GM21390 (cell line): Measurements from ENCODE around the gene EIF3M.
"Not testable (repeated sequence)": the region's sequence is repeated elsewhere in the genome, so short reads cannot be mapped to it uniquely, and the experiment has no call there.

Experiments used
- ATAC-seq: cut with Tn5 transposase; IDR thresholded peaks from one replicate; pipeline ENCODE4 v1.9.1; 2021; ENCODE audit not compliant: unreplicated experiment

EIF3M gene

DNA sequence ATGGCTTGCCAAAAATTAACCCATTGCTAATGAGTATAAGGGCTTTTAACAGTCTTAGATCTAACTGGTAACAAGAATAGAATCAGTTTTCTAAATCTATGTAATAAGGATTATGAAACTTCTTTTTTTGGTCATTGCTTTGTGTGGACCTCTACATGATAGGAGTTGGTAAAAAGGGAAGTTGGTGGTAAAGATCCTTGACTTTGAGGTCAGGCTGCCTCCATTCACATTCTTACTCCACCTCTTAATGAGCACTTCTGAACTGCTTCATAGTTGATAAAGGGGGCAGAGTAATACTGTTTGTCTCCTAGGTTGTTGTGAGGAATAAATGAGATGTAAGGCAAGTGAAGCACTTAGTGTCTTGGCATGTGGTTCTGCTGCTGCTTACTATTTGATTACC is 10.6 kb downstream of the EIF3M start:
- ATAC-seq, result no peak

GRCh38 chr11:32596114-32596513 is 12.5 kb downstream of the EIF3M start:
- ATAC-seq, result not testable (repeated sequence)

DNA sequence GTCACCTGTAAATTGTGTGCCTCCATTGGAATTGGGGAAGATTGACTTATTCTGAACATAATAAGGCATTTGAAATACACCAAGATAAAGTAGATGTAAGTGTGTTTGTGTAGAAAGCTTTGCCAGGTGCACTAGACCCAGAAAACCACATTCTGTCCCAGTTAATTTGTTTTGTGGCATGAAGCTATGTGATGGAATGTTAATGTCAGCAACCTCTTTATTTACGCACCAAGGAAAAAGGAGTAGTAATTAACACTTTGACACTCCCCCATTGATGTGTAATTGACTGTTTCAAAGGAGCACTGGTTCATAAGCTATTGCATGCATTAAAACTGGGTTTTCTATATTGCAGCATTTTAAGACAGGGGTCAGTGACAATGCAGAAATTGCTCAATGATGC is 14.3 kb downstream of the EIF3M start:
- ATAC-seq, result no peak

GRCh38 chr11:32602657-32603415 is 19.2 kb downstream of the EIF3M start:
- ATAC-seq, result no peak

DNA sequence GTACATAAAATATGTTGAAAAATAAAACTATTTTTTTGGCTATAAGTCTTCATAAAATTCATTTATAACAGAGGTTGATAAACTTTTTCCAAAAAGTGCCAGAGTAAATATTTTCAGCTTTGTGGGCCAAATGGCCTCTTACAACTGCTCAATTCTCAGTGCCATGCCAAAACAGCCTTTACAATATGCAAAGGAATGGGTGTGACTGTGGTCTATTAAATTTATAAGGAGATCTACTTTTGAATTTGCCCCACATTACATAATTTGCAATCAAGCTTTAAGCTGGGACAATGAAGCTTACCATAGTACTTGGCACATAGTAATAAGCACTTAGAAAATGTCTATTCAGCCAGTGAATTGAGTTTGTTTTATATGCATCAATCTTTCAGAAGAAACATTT is 22.6 kb downstream of the EIF3M start:
- ATAC-seq, result no peak

GRCh38 chr11:32608826-32609225 is 25.2 kb downstream of the EIF3M start:
- not testable (repeated sequence) for ATAC-seq

DNA sequence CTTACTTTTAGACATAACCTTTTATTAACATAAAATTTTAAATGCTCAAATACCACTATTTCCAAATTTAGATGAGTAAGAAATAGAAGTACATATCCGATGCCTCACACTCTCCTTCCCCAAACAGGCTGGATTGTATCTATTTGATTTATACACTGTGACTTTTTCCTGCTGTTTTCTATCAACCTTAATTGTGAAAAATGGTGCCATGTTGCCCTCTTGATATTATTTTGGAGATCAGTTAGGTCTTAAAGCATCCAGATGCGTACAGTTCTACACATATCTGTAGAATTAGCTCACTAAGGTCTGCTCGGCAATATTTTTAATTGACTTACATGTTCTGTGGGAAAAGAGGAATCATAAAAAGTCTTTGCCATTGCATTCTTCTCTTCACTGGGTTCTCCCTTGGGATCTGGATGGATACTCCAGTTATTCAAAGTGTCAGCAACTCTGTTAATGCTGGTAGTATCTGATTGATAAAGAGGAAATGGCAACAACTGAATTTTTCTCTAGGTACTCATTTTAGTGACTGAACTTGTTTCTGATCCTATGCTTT is 27.2 kb downstream of the EIF3M start:
- ATAC-seq, result no peak

GRCh38 chr11:32613500-32614151 is 30.0 kb downstream of the EIF3M start:
- no peak for ATAC-seq

GRCh38 chr11:32615422-32615821 is 31.8 kb downstream of the EIF3M start:
- no peak for ATAC-seq

DNA sequence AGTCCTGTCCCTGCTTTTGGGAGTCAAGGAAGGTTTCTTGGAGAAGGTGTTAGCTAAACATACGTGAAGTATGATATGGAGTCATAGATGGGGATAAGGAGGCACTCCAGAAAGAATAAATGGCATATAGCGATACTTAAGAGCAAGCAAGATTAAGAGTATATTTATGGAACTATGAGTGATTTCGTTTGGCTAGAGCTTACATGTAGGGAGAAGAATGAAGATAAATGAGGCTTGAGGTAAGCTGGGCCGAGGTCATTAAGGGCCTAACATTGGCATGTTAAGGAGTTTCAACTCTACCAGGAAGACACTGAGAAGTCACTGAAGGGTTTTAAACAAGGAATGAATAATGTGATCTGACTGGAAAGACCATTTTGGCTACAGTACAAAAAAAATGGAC is 33.3 kb downstream of the EIF3M start:
- ATAC-seq, result no peak

DNA sequence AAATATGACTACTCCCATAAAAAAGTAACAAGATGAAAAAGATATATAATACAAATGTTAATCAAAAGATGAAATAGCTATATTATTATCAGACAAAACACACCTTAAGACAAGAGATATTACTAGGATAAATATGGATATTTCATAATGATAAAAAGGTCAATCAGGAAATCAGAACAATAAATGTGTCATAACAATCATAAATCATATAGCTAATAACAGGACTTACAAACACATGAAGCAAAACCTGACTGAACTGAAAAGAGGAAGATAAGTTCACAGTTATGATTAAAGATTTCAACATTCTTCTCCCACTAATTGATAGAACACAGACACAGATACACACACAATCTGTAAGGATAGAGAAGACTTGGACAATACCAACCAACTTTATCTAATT is 47.2 kb downstream of the EIF3M start:
- no peak for ATAC-seq

DNA sequence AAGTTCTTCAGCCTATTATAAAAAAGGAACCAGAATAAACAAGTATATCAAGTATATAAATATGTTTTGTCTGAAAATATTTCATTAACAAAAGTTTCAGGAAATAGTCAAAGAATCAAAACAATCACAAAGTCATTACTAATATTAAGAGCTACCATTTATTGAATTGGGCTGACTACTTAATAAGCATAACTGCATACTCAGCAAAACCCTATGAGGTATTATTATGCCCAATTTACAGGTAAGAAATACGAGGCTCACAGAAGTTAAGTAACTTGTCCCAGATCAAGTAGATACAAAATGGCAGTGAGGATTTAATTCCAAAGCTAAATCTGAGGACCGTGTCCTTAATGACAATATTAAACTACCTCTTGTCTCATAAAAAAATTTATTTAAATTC is 52.2 kb downstream of the EIF3M start:
- no peak for ATAC-seq

DNA sequence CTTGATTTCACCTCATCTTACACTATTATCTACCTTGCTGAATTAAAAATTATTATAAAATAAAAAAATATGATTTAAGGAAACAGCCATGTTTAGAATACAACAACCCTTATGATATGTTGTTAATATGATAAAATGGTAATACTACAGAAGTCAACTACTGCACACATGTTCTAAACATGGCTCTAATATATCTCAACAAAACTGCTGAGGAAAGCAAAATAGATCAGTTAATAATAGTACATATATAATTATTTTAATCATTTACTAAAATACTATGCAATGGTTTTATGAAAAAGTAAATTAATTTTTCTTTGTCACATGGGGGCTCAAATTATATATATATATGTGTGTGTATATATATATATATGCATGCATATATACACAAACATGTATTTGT is 57.7 kb downstream of the EIF3M start:
- no peak for ATAC-seq

DNA sequence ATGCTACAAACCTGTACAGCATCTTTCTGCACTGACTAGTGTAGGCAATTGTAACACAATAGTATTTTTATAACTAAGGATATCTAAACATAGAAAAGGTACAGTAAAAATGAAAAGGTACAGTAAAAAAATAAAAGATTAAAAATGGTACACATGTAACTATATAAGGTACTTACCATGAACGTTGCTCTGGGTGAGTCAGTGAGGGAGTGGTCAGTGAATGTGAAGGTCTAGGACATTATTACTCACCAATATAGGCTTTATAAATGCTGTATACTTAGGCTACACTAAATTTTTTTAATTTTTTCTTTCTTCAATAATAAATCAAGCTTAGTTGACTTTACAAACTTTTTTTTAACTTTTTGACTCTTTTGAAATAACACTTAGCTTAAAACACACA is 59.9 kb downstream of the EIF3M start:
- no peak for ATAC-seq
